ENCODE measurements around the gene USP34. TPM values are rescaled to one million over a fixed set of nuclear protein-coding genes. Genes with fewer than 3 reads are reported as not detected.

Gene USP34
- total and polyA plus RNA-seq, 2 experiments from 2014 or later = 42.4 to 94.5 TPM

DNA sequence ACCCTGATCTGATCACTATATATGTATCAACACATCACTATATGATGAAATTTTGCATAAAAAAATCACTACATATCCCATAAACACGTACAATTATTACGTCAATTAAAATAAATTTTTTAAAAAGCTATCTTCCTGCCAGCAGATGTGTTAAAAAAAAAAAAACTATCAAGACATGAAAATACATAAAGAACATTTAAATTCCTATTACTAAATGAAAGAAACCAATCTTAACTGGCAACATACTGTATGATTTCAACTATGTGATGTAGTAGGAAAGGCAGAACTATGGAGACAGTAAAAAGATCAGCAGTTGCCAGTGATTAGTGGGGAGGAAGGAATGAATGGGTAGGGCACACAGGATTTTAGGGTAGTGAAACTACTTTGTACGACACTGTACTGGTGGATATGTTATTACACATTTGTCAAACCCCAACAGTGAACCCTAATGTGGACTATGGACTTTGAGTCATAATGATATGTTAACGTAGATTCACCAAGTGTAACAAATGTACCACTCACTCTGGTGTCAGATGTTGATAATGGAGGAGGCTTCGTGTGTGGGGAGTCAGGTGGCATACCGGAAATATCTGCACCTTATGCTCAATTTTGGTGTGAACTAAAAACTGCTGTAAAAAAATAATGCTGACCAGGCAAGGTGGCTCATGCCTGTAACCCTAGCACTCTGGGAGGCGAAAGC lies 27.4 kb downstream of the USP34 start:
- Histone ChIP-seq H3K9me3 (ENCODE audit: low read depth) (no peaks in the 10 kb centered on the region), H3K4me1 (ENCODE audit: low read depth) (peaks cover 10% of the 10 kb centered on the region), H3K27me3 (no peaks in the 10 kb centered on the region), H3K27ac (no peak overlapping the region), H3K36me3 (no peaks in the 10 kb centered on the region), H3K4me3 (no peak overlapping the region)
- DNase-seq (ENCODE audit: low read depth in 1 of 2, low spot score in 1 of 2) = no peak
- TF ChIP-seq, protein P1, sequence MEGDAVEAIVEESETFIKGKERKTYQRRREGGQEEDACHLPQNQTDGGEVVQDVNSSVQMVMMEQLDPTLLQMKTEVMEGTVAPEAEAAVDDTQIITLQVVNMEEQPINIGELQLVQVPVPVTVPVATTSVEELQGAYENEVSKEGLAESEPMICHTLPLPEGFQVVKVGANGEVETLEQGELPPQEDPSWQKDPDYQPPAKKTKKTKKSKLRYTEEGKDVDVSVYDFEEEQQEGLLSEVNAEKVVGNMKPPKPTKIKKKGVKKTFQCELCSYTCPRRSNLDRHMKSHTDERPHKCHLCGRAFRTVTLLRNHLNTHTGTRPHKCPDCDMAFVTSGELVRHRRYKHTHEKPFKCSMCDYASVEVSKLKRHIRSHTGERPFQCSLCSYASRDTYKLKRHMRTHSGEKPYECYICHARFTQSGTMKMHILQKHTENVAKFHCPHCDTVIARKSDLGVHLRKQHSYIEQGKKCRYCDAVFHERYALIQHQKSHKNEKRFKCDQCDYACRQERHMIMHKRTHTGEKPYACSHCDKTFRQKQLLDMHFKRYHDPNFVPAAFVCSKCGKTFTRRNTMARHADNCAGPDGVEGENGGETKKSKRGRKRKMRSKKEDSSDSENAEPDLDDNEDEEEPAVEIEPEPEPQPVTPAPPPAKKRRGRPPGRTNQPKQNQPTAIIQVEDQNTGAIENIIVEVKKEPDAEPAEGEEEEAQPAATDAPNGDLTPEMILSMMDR (IDR thresholded peaks at IDR 0.05; ENCODE audit: low read depth, low read length) = no peak

DNA sequence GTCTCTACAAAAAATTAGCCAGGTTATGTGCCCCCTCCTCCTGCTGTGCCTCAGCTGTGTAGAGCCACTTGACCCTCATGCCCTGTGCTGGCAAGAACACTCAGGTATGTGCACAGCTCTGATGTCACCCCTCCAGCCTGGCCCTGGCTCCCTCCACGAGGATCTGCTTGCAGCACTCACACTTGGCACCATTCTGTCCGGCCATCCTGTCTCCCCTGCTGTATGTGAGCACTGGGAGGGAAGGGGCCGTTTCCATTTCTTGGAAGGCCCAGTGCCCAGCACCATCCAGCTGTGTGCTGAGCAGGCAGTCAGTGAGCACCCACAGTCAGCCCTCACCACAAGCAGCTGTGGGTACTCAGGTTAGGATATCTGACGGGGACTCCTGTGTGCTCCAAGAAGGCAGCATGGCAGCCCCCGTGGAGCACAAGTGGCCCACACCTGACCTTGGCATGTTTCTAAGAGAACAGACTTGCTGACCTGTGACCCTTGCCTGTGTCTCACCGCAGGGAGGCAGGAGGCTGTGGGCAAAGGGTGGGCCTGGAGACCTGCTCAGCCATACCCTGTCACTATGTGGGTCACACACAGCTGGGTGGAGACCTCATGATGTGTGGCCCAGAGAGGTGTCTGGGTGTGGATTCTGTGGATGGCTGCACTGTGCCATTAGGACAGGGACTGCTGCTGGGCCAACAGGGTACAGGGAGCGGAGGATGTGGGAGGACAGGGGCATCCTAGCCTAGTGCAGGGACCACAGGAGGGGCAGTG lies 31.5 kb downstream of the USP34 start:
- no peaks in the 10 kb centered on the region for H3K9me3 ChIP-seq (ENCODE audit: low read depth)
- H3K4me3 ChIP-seq = no peak overlapping the region
- H3K27me3 ChIP-seq = no peaks in the 10 kb centered on the region
- DNase-seq (ENCODE audit: low read depth in 1 of 2, low spot score in 1 of 2) = peak in 1 of 2 donors; percentile 25
- no peaks in the 10 kb centered on the region for H3K36me3 ChIP-seq
- peak overlapping the region; percentile 76 for H3K27ac ChIP-seq
- H3K4me1 ChIP-seq (ENCODE audit: low read depth) = peaks cover 12% of the 10 kb centered on the region
- TF ChIP-seq, protein P1 (IDR thresholded peaks at IDR 0.05; ENCODE audit: low read depth, low read length) = no peak

DNA sequence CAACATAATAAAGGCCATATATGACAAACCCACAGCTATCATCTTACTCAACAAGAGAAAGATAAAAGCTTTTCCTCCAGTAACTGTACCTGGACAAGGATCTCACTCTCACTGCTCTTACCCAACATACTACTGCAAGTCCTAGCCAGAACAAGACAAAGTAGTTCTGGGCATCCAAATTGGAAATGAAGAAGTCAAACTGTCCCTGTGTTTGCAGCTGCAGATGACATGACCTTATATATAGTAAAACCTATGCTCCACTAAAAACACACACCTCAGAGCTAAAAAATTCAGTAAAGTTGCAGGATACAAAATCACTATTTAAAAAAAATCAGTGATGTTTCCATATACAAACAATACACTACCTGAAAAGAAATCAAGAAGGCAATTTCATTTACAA lies 32.2 kb downstream of the USP34 start:
- Histone ChIP-seq H3K36me3 (no peaks in the 10 kb centered on the region), H3K27ac (peak overlapping the region; percentile 76), H3K9me3 (ENCODE audit: low read depth) (no peaks in the 10 kb centered on the region), H3K4me1 (ENCODE audit: low read depth) (peaks cover 20% of the 10 kb centered on the region), H3K4me3 (no peak overlapping the region), H3K27me3 (no peaks in the 10 kb centered on the region)
- TF ChIP-seq, protein P1 (IDR thresholded peaks at IDR 0.05; ENCODE audit: low read depth, low read length) = no peak
- DNase-seq (ENCODE audit: low read depth in 1 of 2, low spot score in 1 of 2) = no peak

DNA sequence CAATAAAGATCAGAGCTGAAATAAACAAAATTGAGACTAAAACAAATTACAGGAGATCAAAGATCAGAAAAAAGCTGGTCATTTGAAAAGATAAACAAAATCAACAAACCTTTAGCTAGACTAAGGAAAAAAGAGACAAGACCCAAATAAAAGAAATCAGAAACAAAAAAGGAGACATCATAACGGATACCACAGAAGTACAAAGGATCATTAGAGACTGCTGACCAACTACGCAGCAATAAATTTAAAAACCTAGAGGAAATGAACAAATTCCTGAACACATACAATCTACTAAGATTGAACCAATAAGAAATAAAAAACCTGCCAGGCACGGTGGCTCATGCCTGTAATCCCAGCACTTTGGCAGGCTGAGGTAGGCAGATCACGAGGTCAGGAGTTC lies 33.7 kb downstream of the USP34 start:
- no peak overlapping the region for H3K4me3 ChIP-seq

DNA sequence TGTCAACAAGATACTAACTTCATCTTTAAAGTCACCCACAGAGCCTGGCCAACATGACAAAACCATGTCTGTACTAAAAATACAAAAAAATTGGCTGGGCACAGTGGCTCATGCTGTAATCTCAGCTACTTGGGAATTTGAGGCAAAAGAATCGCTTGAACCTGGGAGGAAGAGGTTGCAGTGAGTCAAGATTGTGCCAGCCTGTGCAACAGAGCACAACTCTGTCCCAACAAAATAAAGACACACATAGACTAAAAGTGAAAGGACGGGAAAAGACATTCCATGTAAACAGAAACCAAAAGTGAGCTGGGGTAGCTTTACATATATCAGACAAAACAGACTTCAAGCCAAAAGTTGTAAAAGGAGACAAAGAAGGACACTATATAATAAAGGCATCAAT lies 34.8 kb downstream of the USP34 start:
- Histone ChIP-seq H3K27ac (no peak overlapping the region), H3K4me1 (ENCODE audit: low read depth) (peaks cover 23% of the 10 kb centered on the region), H3K27me3 (no peaks in the 10 kb centered on the region), H3K4me3 (no peak overlapping the region), H3K9me3 (ENCODE audit: low read depth) (no peaks in the 10 kb centered on the region), H3K36me3 (no peaks in the 10 kb centered on the region)
- TF ChIP-seq, protein P1 (IDR thresholded peaks at IDR 0.05; ENCODE audit: low read depth, low read length) = no peak
- DNase-seq (ENCODE audit: low read depth in 1 of 2, low spot score in 1 of 2) = peak in 1 of 2 donors; percentile 33

More for the DNA sequence above, 33.7 kb downstream of the USP34 start:
- Histone ChIP-seq H3K36me3 (no peaks in the 10 kb centered on the region), H3K4me1 (ENCODE audit: low read depth) (peaks cover 26% of the 10 kb centered on the region), H3K27ac (no peak overlapping the region), H3K9me3 (ENCODE audit: low read depth) (no peaks in the 10 kb centered on the region), H3K27me3 (no peaks in the 10 kb centered on the region)
- TF ChIP-seq, protein P1 (IDR thresholded peaks at IDR 0.05; ENCODE audit: low read depth, low read length) = no peak
- no peak for DNase-seq (ENCODE audit: low read depth in 1 of 2, low spot score in 1 of 2)
